ENCODE data around the gene ABCC4.

Gene ABCC4

GRCh38 chr13:95301183-95301967 lies at the start of gene ABCC4:
ABCC4 (minus strand) TSS chr13:95301451; CDS start chr13:95301314, 137 bp downstream.
- peak within 1 kb of the TSS; percentile 61 for H3K4me3 ChIP-seq (ENCODE audit: low read length)
- TF ChIP-seq, protein P1, sequence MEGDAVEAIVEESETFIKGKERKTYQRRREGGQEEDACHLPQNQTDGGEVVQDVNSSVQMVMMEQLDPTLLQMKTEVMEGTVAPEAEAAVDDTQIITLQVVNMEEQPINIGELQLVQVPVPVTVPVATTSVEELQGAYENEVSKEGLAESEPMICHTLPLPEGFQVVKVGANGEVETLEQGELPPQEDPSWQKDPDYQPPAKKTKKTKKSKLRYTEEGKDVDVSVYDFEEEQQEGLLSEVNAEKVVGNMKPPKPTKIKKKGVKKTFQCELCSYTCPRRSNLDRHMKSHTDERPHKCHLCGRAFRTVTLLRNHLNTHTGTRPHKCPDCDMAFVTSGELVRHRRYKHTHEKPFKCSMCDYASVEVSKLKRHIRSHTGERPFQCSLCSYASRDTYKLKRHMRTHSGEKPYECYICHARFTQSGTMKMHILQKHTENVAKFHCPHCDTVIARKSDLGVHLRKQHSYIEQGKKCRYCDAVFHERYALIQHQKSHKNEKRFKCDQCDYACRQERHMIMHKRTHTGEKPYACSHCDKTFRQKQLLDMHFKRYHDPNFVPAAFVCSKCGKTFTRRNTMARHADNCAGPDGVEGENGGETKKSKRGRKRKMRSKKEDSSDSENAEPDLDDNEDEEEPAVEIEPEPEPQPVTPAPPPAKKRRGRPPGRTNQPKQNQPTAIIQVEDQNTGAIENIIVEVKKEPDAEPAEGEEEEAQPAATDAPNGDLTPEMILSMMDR (conservative IDR thresholded peaks at IDR 0.05; ENCODE audit: low read depth, low read length) = no peak
- no peak for DNase-seq (ENCODE audit: low read depth)

DNA sequence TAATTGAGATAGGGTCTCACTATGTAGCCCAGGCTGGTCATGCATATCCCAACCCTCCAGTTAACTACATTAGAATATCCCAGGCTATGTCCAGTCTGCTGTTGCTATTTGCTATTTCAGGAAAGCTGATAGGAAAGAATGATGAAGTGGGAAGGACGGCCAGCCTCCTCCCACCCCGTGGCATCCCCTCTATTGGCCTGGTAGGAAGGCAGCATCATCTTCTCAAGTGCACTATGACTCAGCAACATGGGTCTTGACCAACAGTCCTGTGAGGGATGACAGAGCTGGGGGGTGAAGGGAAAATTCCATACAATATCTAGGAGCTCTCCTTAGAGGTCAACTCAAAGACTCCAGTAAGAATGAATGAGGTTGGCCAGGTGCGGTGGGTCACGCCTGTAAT lies 48.0 kb upstream of the ABCC4 start:
- H3K4me3 ChIP-seq (ENCODE audit: low read length) = no peak overlapping the region
- DNase-seq (ENCODE audit: low read depth) = no peak
- TF ChIP-seq, protein P1 (conservative IDR thresholded peaks at IDR 0.05; ENCODE audit: low read depth, low read length) = no peak

GRCh38 chr13:95343944-95344343 lies 42.7 kb upstream of the ABCC4 start:
- H3K4me3 ChIP-seq (ENCODE audit: low read length) = no peak overlapping the region
- DNase-seq (ENCODE audit: low read depth) = peak; percentile 84
- TF ChIP-seq, protein P1 (conservative IDR thresholded peaks at IDR 0.05; ENCODE audit: low read depth, low read length) = no peak

- no peak overlapping the region for H3K4me3 ChIP-seq (ENCODE audit: low read length)
- no peak for DNase-seq (ENCODE audit: low read depth)
- TF ChIP-seq, protein P1 (conservative IDR thresholded peaks at IDR 0.05; ENCODE audit: low read depth, low read length) = no peak
Measured at GRCh38 chr13:95341441-95341840, 40.2 kb upstream of the ABCC4 start.

GRCh38 chr13:95338905-95339304 lies 37.7 kb upstream of the ABCC4 start:
- no peak overlapping the region for H3K4me3 ChIP-seq (ENCODE audit: low read length)
- no peak for DNase-seq (ENCODE audit: low read depth)
- TF ChIP-seq, protein P1 (conservative IDR thresholded peaks at IDR 0.05; ENCODE audit: low read depth, low read length) = no peak

DNA sequence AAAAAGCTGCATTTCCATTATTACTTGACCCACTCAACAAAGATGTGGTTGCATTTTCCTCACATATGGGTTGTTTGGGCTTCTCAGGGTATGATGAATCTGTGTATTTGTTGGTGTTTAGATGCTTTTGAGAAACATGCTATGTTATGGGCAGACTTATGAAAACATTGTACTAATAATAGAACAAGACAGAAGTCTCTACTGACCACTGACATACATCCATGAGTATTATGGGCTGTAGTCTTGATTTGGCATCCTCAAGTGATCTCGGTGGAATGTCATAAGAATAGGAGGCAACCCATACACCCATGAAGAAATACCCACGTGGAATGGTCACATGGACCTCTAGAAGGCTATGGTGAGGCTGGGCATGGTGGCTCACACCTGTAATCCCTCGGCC lies 36.3 kb upstream of the ABCC4 start:
- TF ChIP-seq, protein P1 (conservative IDR thresholded peaks at IDR 0.05; ENCODE audit: low read depth, low read length) = no peak
- no peak for DNase-seq (ENCODE audit: low read depth)
- no peak overlapping the region for H3K4me3 ChIP-seq (ENCODE audit: low read length)

DNA sequence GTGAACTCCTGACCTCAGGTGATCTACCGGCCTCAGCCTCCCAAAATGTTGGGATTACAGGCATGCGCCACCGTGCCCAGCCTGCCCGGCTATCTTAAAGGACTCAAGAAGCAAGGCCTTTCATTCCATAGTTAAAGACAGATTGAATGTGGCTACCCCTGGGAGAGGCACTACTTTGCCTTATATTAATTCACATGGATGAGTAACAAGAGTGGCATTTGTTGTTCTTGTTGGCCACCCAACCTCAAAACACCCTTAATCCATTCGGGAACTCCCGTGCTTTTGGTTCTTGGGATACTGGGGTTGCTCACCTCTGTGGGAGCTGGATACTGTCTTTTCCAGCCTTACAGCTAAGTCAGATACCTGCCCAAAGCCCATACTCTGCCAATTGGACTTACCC lies 34.4 kb upstream of the ABCC4 start:
- TF ChIP-seq, protein P1 (conservative IDR thresholded peaks at IDR 0.05; ENCODE audit: low read depth, low read length) = no peak
- no peak overlapping the region for H3K4me3 ChIP-seq (ENCODE audit: low read length)
- no peak for DNase-seq (ENCODE audit: low read depth)

Measured in retinal pigment epithelial cell (primary cell).